Stimulated activated CD4-positive, alpha-beta T cell treated with anti-CD3 and anti-CD28 coated beads, Interleukin-12 subunit alpha, Interleukin-12 subunit beta, amount 100 ng/mL, for 48 hours (primary cell): ENCODE measurements around the gene OGDHL.
"Not testable (repeated sequence)": the region's sequence is repeated elsewhere in the genome, so short reads cannot be mapped to it uniquely, and the experiment has no call there.

ENCODE experiments used
- DNase-seq, 3 donors: peaks; one replicate each; pipeline ENCODE4 v3.0.0-alpha.2; 2020; ENCODE audit warnings: low read depth in 2 of 3, low spot score in 1 of 3

OGDHL gene

DNA sequence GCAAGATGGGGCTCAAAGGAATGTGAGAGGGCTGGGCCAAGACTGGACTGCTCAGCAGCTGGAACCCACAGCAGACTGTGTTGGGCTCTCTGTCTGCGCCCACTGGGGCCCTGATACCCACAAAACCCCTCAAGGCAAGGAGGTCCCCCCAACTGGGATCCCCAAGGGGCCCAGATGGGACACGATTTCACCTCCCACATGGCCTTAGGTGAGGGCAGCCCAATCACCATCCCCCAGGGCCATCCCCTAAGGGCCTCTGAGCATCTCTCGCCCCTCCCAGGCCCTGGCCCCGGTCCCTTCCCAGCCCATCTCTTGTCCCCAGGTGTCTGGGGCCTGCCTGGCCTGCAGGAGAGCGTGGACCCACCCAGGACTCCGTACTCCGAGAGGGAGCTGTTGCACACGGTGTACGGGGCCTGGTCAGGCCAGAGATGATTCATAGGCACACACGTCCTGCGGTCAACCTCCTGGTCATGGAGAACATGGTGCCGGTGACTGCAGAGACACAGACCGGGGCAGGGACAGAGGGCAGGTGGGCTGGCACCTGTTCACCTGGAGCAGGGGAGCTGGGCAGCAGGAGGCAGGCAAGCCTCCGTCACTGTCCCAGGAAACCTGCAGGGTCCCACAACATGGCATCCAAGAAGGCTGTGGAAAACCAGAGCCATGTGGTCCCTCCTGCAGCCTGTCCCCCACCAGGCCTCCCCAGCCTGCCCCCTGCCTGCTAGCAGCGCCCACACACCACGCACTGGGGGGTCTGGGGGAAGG, 21.6 kb downstream of the OGDHL start:
- DNase-seq, result no peak

DNA sequence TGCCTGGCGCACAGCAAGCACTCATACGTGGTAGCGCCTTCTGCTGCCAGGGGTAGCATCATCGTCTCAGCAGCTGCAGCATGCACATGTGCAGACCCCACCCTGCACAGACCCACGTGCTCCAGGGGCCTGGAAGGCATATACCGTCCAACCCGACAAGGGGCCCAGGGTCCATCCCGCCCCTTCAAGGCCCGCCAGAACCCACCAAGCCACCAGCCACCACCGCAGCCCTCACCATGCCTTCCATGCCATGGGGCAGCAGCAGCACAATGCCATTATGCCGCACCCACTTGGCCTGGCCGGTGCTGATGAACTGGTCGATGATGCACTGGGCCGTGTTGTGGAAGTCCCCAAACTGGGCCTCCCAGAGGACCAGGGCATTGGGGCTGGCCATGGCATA, 22.7 kb downstream of the OGDHL start:
- DNase-seq, result no peak

GRCh38 chr10:49738616-49739360, 23.3 kb downstream of the OGDHL start:
- DNase-seq, result no peak

- no peak for DNase-seq
These were observed 24.5 kb downstream of the OGDHL start for GRCh38 chr10:49737474-49738201.

GRCh38 chr10:49736564-49737113, 25.5 kb downstream of the OGDHL start:
- DNase-seq, result no peak

GRCh38 chr10:49735848-49736563, 26.1 kb downstream of the OGDHL start:
- DNase-seq, result no peak

DNA sequence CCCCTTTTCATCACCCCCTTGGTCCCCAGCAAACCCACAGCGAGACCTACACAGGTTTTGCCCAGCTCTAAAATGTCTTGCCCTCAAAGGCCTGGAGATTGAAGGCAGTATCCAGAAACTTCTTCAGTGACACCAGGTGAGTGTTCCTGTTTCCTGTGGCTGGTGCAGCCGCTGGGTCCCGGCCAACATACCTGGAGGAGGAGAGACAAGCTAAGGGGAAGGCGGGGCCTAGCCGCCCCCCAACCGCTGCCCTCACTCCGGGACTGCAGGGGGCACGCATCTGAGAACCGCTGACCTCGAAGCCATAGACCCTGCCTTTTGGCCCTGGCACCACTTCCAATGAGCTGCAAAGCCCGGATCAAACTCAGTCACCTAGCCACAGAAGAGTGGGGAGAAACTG, 27.0 kb downstream of the OGDHL start:
- no peak for DNase-seq

GRCh38 chr10:49734676-49735075, 27.4 kb downstream of the OGDHL start:
- DNase-seq, result no peak

- DNase-seq, result no peak
These were observed 28.3 kb downstream of the OGDHL start for GRCh38 chr10:49733866-49734265.

GRCh38 chr10:49726593-49726992, 35.5 kb downstream of the OGDHL start:
- no peak for DNase-seq

DNA sequence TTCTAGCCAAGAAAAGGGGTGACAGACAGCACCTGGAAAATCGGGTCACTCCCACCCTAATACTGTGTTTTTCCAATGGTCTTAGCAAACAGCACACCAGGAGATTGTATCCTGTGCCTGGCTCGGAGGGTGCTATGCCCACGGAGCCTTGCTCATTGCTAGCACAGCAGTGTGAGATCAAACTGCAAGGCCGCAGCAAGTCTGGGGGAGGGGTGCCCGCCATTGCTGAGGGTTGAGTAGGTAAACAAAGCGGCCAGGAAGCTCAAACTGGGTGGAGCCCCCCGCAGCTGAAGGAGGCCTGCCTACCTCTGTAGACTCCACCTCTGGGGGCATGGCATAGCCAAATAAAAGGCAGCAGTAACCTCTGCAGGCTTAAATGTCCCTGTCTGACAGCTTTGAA, 47.0 kb downstream of the OGDHL start:
- DNase-seq, result not testable (repeated sequence)

GRCh38 chr10:49713266-49713665, 48.9 kb downstream of the OGDHL start:
- no peak for DNase-seq

DNA sequence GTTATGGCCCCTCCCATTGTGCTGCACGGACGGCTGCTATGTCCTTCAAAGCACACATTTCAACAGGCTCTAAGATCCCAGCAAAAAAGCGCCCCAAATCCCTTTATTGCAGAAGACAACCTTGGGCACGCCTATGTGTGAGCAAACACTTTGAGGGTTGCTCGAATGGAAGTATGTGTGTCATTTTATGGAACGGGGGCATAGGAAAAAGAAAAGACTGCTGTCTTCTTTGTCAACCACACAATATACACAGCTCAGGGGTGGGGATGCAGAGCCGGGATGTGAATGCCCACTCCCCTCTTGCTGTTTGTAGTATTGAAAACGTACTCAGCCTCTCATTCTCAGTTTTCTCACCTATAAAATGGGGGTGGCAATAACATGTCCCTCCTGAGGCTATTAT, 50.6 kb downstream of the OGDHL start:
- DNase-seq, result no peak

GRCh38 chr10:49710966-49711365, 51.2 kb downstream of the OGDHL start:
- DNase-seq, result no peak

- DNase-seq, result no peak
These were observed 52.2 kb downstream of the OGDHL start for GRCh38 chr10:49709934-49710333.

- DNase-seq, result no peak
These were observed 54.5 kb downstream of the OGDHL start for GRCh38 chr10:49707585-49707984.

GRCh38 chr10:49700997-49701396, 61.1 kb downstream of the OGDHL start:
- DNase-seq, result no peak

GRCh38 chr10:49700211-49700610, 61.9 kb downstream of the OGDHL start:
- no peak for DNase-seq

GRCh38 chr10:49698679-49699078, 63.4 kb downstream of the OGDHL start:
- no peak for DNase-seq

DNA sequence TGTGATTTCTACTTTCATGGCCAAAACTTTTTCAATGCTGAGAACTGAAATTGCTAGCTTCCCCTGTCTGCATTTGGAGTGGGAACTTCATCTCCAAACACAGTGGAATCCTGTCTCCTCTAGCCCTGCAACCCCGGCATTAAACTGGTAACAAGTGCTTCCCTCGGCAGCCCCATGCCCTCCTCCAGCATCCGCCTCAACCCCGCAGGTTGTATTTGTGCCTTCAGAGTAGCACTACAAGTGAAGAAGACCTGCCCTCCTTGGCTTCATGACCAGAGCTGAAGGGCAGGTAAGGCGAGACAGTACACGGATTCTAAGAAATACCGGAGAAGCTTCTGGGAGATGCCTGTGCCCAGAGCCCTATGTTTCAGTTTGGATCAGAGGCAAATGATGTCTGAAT, 65.8 kb downstream of the OGDHL start:
- no peak for DNase-seq

DNA sequence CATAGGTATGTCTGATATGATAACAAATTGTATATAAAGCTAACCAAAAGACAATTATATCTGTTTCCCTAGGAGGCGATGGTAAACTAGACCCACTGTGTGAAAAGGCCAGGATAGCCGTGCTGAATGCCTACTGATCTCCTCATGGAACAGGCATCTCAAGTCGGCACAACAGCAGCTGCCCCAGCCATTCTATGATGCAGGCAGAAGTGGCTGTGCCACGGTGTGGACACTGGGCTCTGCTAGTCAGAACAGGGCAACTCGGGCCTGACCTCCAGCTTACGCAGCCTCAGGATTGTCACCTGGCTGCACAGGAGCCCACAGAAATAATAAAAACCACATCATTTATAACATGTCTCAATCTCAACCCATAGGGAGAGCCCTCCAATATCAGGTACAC, 67.7 kb downstream of the OGDHL start:
- DNase-seq, result no peak
